Measurements from ENCODE around the gene C19orf44.
"Not testable (repeated sequence)": the region's sequence is repeated elsewhere in the genome, so short reads cannot be mapped to it uniquely, and the experiment has no call there.

Gene C19orf44

GRCh38 chr19:16537111-16537510 lies 40.9 kb downstream of the C19orf44 start:
- no peak for DNase-seq (ENCODE audit: low read depth)

GRCh38 chr19:16540948-16541347 lies 44.8 kb downstream of the C19orf44 start:
- DNase-seq (ENCODE audit: low read depth) = no peak

- DNase-seq (ENCODE audit: low read depth) = no peak
Measured at GRCh38 chr19:16541526-16542044, 45.4 kb downstream of the C19orf44 start.

DNA sequence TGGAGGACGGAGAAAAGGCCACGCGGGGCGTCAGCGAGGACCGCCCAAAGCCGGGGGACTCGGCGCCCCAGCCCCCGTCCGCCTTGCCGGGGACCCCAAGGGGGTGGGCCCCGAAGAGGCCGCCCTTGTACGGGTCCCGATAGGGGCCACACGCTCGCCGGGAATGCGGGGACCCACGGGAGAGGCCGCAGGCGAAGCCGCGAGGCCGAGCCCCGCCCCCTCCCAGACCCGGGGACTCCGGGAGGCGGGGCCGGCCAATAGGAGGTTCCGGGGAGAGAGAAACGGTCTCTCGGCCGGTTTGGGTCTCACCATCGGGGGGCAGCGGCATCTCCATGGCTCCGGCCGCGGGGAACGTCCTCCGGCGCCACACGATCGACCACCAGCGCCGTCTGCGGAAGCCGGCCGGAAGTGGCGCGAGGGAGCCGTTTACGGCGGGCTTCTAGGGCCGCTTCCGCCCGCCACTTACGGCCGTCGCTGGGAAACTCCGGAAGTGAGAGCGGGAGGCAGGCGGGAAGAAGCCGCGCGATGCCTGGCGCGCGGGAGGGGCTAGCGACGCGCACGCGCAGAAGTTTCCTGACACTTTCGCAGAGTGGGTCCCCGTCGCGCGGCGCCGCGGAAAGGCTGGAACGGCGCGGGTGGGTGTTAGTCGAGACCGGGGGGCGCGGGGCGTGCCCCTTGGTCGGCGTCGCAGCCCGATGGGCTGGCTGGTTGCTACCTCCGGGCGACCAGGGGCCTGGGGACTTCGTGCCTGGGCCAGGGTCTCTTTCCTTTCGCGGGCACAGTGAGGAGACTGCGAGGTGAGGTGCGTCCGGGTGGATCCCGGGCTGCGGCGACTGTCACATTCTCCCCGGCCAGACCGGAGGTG lies 46.1 kb downstream of the C19orf44 start, which contains the start of gene CHERP:
CHERP (minus strand) TSS at position 393 of the 865 bp plus-strand sequence; CDS start at position 334, 59 bp downstream.
- DNase-seq (ENCODE audit: low read depth) = peak; percentile 88

DNA sequence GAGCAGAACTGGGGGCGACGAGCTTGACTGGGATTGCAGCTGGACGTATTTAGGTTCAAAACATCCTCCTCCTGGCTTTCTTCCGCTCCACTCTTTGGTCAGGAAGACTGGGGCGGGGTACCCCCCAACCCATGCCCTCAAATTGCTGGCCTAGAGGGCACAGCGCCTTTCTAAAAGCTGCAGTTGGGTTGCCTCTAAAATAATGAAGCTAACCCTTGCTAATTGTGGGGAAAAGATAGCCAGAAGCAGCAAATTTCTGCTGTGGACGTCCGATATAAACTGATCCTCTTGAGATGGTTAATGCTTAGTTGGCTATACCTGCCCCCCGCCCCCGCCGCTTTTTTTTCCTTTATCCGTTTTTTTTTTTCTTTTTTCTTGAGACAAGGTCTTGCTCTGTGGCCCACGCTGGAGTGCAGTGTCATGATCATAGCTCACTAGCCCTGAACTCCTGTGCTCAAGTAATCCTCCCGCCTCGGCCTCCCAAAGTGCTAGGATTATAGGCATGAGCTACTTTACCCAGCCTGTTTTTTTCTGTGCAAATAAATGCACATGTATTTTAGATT lies 46.8 kb downstream of the C19orf44 start:
- DNase-seq (ENCODE audit: low read depth) = no peak

DNA sequence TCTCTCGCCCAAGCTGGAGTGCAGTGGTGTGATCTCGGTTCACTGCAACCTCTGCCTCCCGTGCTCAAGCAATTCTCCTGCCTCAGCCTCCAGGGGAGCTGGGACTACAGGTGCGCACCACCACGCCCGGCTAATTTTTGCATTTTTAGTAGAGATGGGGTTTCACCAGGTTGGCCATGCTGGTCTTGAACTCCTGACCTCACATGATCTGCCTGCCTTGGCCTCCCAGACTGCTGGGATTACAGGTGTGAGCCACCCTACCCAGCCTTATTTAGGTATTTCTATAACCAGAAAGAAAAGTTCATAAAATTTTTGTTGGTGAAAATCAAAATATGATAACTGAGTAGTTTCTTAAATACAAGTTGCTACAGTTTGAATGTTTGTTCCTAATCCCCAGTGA lies 47.5 kb downstream of the C19orf44 start:
- DNase-seq (ENCODE audit: low read depth) = not testable (repeated sequence)

GRCh38 chr19:16544473-16545231 lies 48.5 kb downstream of the C19orf44 start:
- DNase-seq (ENCODE audit: low read depth) = no peak

- no peak for DNase-seq (ENCODE audit: low read depth)
Measured at GRCh38 chr19:16548956-16549355, 52.8 kb downstream of the C19orf44 start.

- DNase-seq (ENCODE audit: low read depth) = not testable (repeated sequence)
Measured at GRCh38 chr19:16551902-16552301, 55.7 kb downstream of the C19orf44 start.

- no peak for DNase-seq (ENCODE audit: low read depth)
Measured at GRCh38 chr19:16554776-16555175, 58.6 kb downstream of the C19orf44 start.

GRCh38 chr19:16559780-16560276 lies 63.6 kb downstream of the C19orf44 start:
- no peak for DNase-seq (ENCODE audit: low read depth)

DNA sequence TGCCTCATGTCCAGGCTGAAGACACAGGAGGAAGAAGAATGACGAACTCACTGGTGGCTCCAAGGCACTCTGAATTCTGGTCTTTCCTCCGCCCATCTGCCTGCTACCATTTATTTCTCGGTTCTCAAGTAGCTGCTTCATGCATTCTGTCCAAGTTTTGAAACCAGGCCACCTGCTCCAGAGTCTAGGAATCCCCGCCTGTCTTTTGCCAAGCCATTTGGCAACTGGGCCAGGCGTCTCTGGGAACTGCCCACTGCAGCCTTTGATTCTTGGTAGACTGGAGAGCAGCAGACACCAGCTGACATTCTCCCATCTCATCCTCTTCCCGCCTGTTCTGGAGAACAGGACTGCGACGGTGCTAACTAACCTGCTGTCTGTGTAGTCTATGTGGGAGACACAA lies 65.2 kb downstream of the C19orf44 start:
- DNase-seq (ENCODE audit: low read depth) = no peak

GRCh38 chr19:16562608-16563025 lies 66.4 kb downstream of the C19orf44 start:
- no peak for DNase-seq (ENCODE audit: low read depth)

GRCh38 chr19:16564842-16565241 lies 68.6 kb downstream of the C19orf44 start:
- no peak for DNase-seq (ENCODE audit: low read depth)

DNA sequence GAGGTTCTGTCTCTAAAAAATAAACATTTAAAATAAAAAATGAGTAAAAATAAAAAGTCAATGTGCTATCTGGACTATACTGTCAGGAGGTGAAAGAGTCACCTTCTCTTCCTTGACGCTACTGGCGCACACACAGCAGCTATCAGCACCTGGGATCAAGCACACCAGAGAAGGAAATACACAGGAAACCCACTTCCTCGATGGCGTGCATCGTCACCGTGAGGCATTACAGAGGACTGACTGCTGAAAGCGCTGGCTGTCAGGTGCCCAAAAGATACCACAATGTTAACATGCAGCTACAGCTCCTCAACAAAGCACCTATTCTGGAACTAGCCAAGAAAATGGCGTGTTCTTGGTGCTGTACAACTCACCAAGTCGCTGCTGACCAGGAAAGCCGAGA lies 70.0 kb downstream of the C19orf44 start:
- DNase-seq (ENCODE audit: low read depth) = peak; percentile 59

DNA sequence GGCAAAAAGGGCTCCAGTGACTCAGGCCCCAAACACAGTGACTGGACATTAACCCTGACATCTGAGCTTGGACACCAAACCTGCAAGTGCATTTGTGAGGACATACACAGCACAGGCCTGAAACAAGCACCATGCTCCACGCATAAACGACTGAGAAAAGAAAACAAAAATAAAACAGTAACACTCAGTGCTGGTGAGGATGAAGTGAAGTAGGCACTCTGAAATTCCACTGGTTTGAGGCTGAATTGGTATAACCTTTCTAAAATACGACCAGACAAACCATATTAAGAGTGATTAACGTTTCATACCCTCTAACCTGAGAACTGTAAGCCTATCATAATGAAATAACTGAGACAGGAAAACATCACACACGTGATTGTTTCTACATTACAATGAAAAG lies 70.5 kb downstream of the C19orf44 start:
- DNase-seq (ENCODE audit: low read depth) = no peak

DNA sequence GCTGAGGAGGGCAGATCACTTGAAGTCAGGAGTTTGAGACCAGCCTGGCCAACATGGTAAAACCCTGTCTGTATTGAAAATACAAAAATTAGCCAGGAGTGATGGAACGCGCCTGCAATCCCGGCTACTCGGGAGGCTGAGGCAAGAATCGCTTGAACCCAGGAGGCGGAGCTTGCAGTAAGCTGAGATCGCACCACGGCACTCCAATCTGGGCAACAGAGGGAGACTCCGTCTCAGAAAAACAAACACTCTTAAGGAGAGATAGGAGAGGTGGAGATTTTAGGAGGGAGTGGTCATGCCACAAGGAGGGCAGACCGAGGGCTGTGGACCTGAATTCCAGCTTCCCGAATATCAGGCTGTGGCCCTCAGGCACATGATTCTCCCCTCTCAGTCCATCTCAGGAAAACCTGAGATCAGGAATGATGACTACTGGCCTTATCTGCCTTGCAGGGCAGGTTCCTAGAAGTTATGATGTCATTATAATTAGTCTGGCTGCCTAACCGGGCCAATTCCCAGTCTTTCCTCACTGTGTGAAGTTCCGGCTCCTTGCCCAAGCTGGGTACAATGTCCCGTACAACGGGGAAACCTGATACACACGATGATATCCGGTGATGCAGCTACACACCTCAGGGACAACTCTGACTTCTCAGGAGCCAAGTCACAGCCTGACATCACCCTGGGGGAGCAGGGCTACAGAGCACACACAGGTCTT lies 73.6 kb downstream of the C19orf44 start:
- DNase-seq (ENCODE audit: low read depth) = no peak

All from stimulated activated CD8-positive, alpha-beta memory T cell treated with anti-CD3 and anti-CD28 coated beads, Interleukin-15, amount 100 ng/mL, for 1 hour (primary cell).